Ishikawa (cell line): Measurements from ENCODE around the gene FITM2.

Source experiments
- CEBPB ChIP-seq: IDR thresholded peaks from 2 replicates; pipeline ENCODE4 v1.6.1; 2012
- CREB1 ChIP-seq: IDR thresholded peaks from 2 replicates; pipeline ENCODE4 v1.6.1; 2012; ENCODE audit warnings: low read depth
- EGR1 ChIP-seq: IDR thresholded peaks from 2 replicates; pipeline ENCODE4 v1.6.1; 2012
- EP300 ChIP-seq: IDR thresholded peaks from 2 replicates; pipeline ENCODE4 v1.6.1; 2012; ENCODE audit warnings: borderline replicate concordance
- FOXM1 ChIP-seq: IDR thresholded peaks from 2 replicates; pipeline ENCODE4 v1.6.1; 2012; ENCODE audit warnings: low read depth, borderline replicate concordance
- MAX ChIP-seq: IDR thresholded peaks from 2 replicates; pipeline ENCODE4 v1.6.1; 2012
- NFIC ChIP-seq: IDR thresholded peaks from 2 replicates; pipeline ENCODE4 v1.6.1; 2012
- RAD21 ChIP-seq: IDR thresholded peaks from 2 replicates; pipeline ENCODE4 v1.6.1; 2012; ENCODE audit warnings: low read depth
- REST ChIP-seq: IDR thresholded peaks from 2 replicates; pipeline ENCODE4 v1.6.1; 2012; ENCODE audit warnings: low read depth, mild to moderate bottlenecking
- TAF1 ChIP-seq: IDR thresholded peaks from 2 replicates; pipeline ENCODE4 v1.6.1; 2012; ENCODE audit warnings: low read depth, mild to moderate bottlenecking
- TCF12 ChIP-seq: IDR thresholded peaks from 2 replicates; pipeline ENCODE4 v1.6.1; 2012; ENCODE audit warnings: low read depth
- TEAD4 ChIP-seq: IDR thresholded peaks from 2 replicates; pipeline ENCODE4 v1.6.1; 2012
- USF1 ChIP-seq: IDR thresholded peaks from 2 replicates; pipeline ENCODE4 v1.6.1; 2012
- YY1 ChIP-seq: IDR thresholded peaks from 2 replicates; pipeline ENCODE4 v1.6.1; 2012; ENCODE audit warnings: low read depth
- ZBTB7A ChIP-seq: IDR thresholded peaks from 2 replicates; pipeline ENCODE4 v1.6.1; 2012; ENCODE audit warnings: low read depth

Gene FITM2

GRCh38 chr20:44310664-44311639, at the start of gene FITM2:
TSS of gene FITM2 (minus strand) at chr20:44311202. CDS start at chr20:44311148, 54 bp downstream.
- no peak for TF ChIP-seq REST
- no peak for TF ChIP-seq NFIC
- TF ChIP-seq YY1, result peak; percentile 71
- TF ChIP-seq CREB1, result no peak
- TF ChIP-seq FOXM1, result no peak
- TF ChIP-seq RAD21, result peak; percentile 75
- peak; percentile 76 for TF ChIP-seq TAF1
- TF ChIP-seq MAX, result peak; percentile 83

GRCh38 chr20:44360221-44360620, 49.2 kb upstream of the FITM2 start:
- TF ChIP-seq CREB1, result no peak

- TF ChIP-seq YY1, result no peak
- TF ChIP-seq FOXM1, result no peak
- TF ChIP-seq RAD21, result no peak
- no peak for TF ChIP-seq EGR1
- TF ChIP-seq CEBPB, result no peak
- no peak for TF ChIP-seq TCF12
- TF ChIP-seq REST, result no peak
- TF ChIP-seq ZBTB7A, result no peak
- no peak for TF ChIP-seq MAX
- no peak for TF ChIP-seq TEAD4
- TF ChIP-seq USF1, result no peak
- TF ChIP-seq TAF1, result no peak
- no peak for TF ChIP-seq CREB1
- TF ChIP-seq NFIC, result no peak
- TF ChIP-seq EP300, result no peak
Observed at GRCh38 chr20:44358776-44359175, 47.8 kb upstream of the FITM2 start.

GRCh38 chr20:44357555-44358125, 46.6 kb upstream of the FITM2 start:
- TF ChIP-seq TAF1, result no peak
- no peak for TF ChIP-seq ZBTB7A
- no peak for TF ChIP-seq EGR1
- no peak for TF ChIP-seq TCF12
- no peak for TF ChIP-seq MAX
- TF ChIP-seq CREB1, result no peak
- TF ChIP-seq EP300, result no peak
- no peak for TF ChIP-seq FOXM1
- no peak for TF ChIP-seq RAD21
- no peak for TF ChIP-seq REST

- TF ChIP-seq EGR1, result no peak
Observed at GRCh38 chr20:44357020-44357419, 46.0 kb upstream of the FITM2 start.
